HepG2 (cell line): ENCODE measurements around the gene UBE2E1. TPM values are rescaled to one million over a fixed set of nuclear protein-coding genes. Genes with fewer than 3 reads are reported as not detected.
A peak's percentile ranks its signal among the peaks of the same experiment; 100 is the strongest.

Source experiments
- ATAC-seq: fragments of 200-7000 bp; cut with Tn5 transposase; 3 replicates; pipeline ENCODE4 v1.9.1; 2020; ENCODE audit warnings: mild to moderate bottlenecking, moderate library complexity
- BruUV-seq: library from RNA; stranded (reverse); fragments of 400-500 nt; replicated peaks from 2 replicates; lab custom pipeline; 2021; lab: Mats Ljungman, UMichigan
- CTCF ChIA-PET: fragments of 300-600 bp; formaldehyde crosslinking; extraction: SDS; loops from one replicate; lab custom pipeline; 2021; ENCODE audit warnings: low total read pairs, inconsistent platforms, low intra/inter-chr PET ratio; lab: Yijun Ruan, JAX
- POLR2A ChIA-PET: fragments of 350-600 bp; sonication (Branson Sonifier 250); formaldehyde crosslinking; loops from one replicate; lab custom pipeline; 2020; ENCODE audit warnings: antibody characterized with exemption, inconsistent platforms; lab: Yijun Ruan, JAX
- DNase-seq: peaks from one replicate; pipeline ENCODE4 v3.0.0-alpha.2; 2015; ENCODE audit warnings: low spot score
- FAIRE-seq: peaks from 3 replicates; lab custom pipeline; 2011; peaks lifted over from hg19 to GRCh38; lab: Jason Lieb, UNC
- H2AFZ ChIP-seq: one replicate; pipeline ENCODE4 v1.6.1; 2011; ENCODE audit warnings: low read length, inconsistent platforms
- H3K27ac ChIP-seq: fragments of 300-600 bp; 3 replicates; pipeline ENCODE4 v1.8.0; 2011; ENCODE audit warnings: mixed run types, mild to moderate bottlenecking, mixed read lengths, low read length, inconsistent platforms; ENCODE audit not compliant: insufficient read depth; ENCODE audit errors: extremely low read length
- H3K27me3 ChIP-seq, 2 experiments: fragments of 200-600 bp in 1 of 2; 2 replicates in 1 of 2; 3 replicates in 1 of 2; pipeline versions ENCODE4 v1.6.0 to v1.8.0; 2011; ENCODE audit warnings: low read length in 2 of 2, mild to moderate bottlenecking in 2 of 2, moderate library complexity in 2 of 2, inconsistent platforms in 1 of 2; ENCODE audit not compliant: insufficient read depth in 2 of 2, control insufficient read depth in 1 of 2
- H3K36me3 ChIP-seq, 2 experiments: fragments of 200-600 bp in 1 of 2; replicated peaks in 1 of 2; 2 replicates in 1 of 2; 3 replicates in 1 of 2; pipeline versions ENCODE4 v1.5.1 to v1.8.0; 2011; ENCODE audit warnings: low read length in 2 of 2, inconsistent platforms in 1 of 2; ENCODE audit not compliant: insufficient read depth in 2 of 2, control insufficient read depth in 1 of 2
- H3K4me1 ChIP-seq: 2 replicates; pipeline ENCODE4 v1.5.1; 2012; ENCODE audit warnings: low read length, inconsistent platforms; ENCODE audit not compliant: insufficient read depth
- H3K4me2 ChIP-seq: 2 replicates; pipeline ENCODE4 v1.6.0; 2011; ENCODE audit warnings: low read depth, low read length, inconsistent platforms
- H3K4me3 ChIP-seq, 3 experiments: fragments of 200-600 bp in 1 of 3; sonication (generic), shearing (Covaris generic) in 1 of 3; replicated peaks in 1 of 3; 2 replicates each; pipeline ENCODE4 v1.5.1; 2011 to 2016; ENCODE audit warnings: low read length in 3 of 3, inconsistent platforms in 2 of 3, low read depth in 2 of 3, mild to moderate bottlenecking in 2 of 3, control low read depth in 1 of 3, mixed read lengths in 1 of 3; ENCODE audit not compliant: insufficient read depth in 1 of 3
- H3K79me2 ChIP-seq: one replicate; pipeline ENCODE4 v1.6.1; 2011; ENCODE audit warnings: low read length, inconsistent platforms; ENCODE audit not compliant: insufficient read depth
- H3K9ac ChIP-seq: 2 replicates; pipeline ENCODE4 v1.6.0; 2011; ENCODE audit warnings: mild to moderate bottlenecking, low read depth, low read length, inconsistent platforms; ENCODE audit not compliant: insufficient read depth
- H3K9me3 ChIP-seq: 2 replicates; pipeline ENCODE4 v1.5.1; 2012; ENCODE audit warnings: mild to moderate bottlenecking, low read length
- H4K20me1 ChIP-seq: 2 replicates; pipeline ENCODE4 v1.6.0; 2011; ENCODE audit warnings: inconsistent platforms, mild to moderate bottlenecking, low read length, moderate library complexity; ENCODE audit not compliant: insufficient read depth
- CEBPB ChIP-seq: IDR thresholded peaks from 2 replicates; pipeline ENCODE4 v1.6.1; 2011; ENCODE audit warnings: low read depth, low read length, improper control_type of control experiment, borderline replicate concordance
- DPF2 ChIP-seq: sonication (generic); formaldehyde crosslinking; IDR thresholded peaks from 2 replicates; pipeline ENCODE4 v1.4.0; 2020; ENCODE audit warnings: mild to moderate bottlenecking, low read depth, missing genetic modification reagents, borderline replicate concordance
- STAT5B ChIP-seq: sonication (generic); formaldehyde crosslinking; IDR thresholded peaks from 2 replicates; pipeline ENCODE4 v1.4.0; 2020; ENCODE audit warnings: missing genetic modification reagents
- ZNF629 ChIP-seq: sonication (generic); formaldehyde crosslinking; conservative IDR thresholded peaks from 2 replicates; pipeline ENCODE4 v1.5.0; 2020; ENCODE audit warnings: missing genetic modification reagents
- WGBS: methylation state at CpG from one replicate; pipeline ENCODE4 v1.1.6; 2017; ENCODE audit warnings: low lambda C conversion rate; 5-methylcytosine and 5-hydroxymethylcytosine counted together
- in situ Hi-C: cut with HindIII; loops from 2 replicates; pipeline ENCODE4 v1.10.0; 2017; ENCODE audit warnings: low pct_unique_long_range_greater_than_20kb; ENCODE audit not compliant: extremely low pct_ligation_motif_present
- intact Hi-C: fragments of 100-400 bp; cut with micrococcal nuclease; formaldehyde crosslinking; loops from one replicate; pipeline ENCODE4 v1.10.0; 2022; ENCODE audit not compliant: unreplicated experiment
- polyA plus RNA-seq, 8 experiments: library from polyadenylated mRNA; depleted of rRNA in 3 of 8; stranded (reverse) in 7 of 8; unstranded in 1 of 8; fragments of >200 nt; fragmentation: Illumina TruSeq in 4 of 8; extraction: Trizol in 4 of 8; gene quantifications; 2 replicates each; pipeline versions ENCODE4 v1.2.1 to v1.2.3, GENCODE V29; 2011 to 2016; ENCODE audit warnings: low read depth in 4 of 8, missing spikeins in 1 of 8, mixed read lengths in 1 of 8; ENCODE audit not compliant: insufficient read depth in 1 of 8
- total RNA-seq, 5 experiments: library from RNA; depleted of rRNA; stranded (reverse); fragments of >200 nt; fragmentation: Illumina TruSeq; extraction: Trizol; gene quantifications; 2 replicates each; pipeline ENCODE4 v1.2.3, GENCODE V29; 2016; ENCODE audit warnings: low read depth in 1 of 5
- TF ChIP-seq, protein P1 (sequence below): sonication (generic); formaldehyde crosslinking; IDR thresholded peaks from 2 replicates; pipeline ENCODE4 v1.5.0; 2020; ENCODE audit warnings: missing genetic modification reagents
- TF ChIP-seq, protein P2 (sequence below): sonication (generic); formaldehyde crosslinking; IDR thresholded peaks from 2 replicates; pipeline ENCODE4 v1.5.1; 2020; ENCODE audit warnings: missing genetic modification reagents, mild to moderate bottlenecking, borderline replicate concordance

Gene UBE2E1
- total and polyA plus RNA-seq, 2 of the 13 experiments (the other 11 are each of a cell fraction or from before 2014, with no cell fraction given), result 55.4 to 61.8 TPM

DNA sequence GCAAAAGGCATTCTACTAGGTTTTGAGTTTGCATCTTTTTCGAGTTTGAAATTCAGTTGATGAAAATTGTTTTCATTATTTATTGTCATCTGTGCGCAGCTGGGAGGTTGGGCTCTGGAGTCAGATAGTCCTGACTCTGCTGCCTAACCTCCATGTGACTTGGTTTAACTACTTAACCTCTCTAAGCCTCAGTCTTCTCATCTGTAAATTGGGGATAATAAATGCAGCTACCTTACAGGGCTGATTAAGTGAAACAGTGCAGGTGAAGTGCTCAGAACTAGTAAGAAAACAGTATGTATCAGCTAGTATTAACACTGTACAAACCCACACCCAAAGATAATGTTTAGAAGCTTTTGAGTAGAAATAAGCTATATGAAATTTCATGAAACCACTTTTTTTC is 14.1 kb upstream of the UBE2E1 start:
- Histone ChIP-seq H3K4me3 (no peak overlapping the region), H3K79me2 (no peaks in the 10 kb centered on the region)
- TF ChIP-seq, protein P1, sequence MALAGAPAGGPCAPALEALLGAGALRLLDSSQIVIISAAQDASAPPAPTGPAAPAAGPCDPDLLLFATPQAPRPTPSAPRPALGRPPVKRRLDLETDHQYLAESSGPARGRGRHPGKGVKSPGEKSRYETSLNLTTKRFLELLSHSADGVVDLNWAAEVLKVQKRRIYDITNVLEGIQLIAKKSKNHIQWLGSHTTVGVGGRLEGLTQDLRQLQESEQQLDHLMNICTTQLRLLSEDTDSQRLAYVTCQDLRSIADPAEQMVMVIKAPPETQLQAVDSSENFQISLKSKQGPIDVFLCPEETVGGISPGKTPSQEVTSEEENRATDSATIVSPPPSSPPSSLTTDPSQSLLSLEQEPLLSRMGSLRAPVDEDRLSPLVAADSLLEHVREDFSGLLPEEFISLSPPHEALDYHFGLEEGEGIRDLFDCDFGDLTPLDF, result no peak
- TF ChIP-seq, protein P2, sequence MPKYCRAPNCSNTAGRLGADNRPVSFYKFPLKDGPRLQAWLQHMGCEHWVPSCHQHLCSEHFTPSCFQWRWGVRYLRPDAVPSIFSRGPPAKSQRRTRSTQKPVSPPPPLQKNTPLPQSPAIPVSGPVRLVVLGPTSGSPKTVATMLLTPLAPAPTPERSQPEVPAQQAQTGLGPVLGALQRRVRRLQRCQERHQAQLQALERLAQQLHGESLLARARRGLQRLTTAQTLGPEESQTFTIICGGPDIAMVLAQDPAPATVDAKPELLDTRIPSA, result no peak
- TF ChIP-seq ZNF629 (CRISPR knock-in tag) (peak; percentile 70), STAT5B (no peak)
- TF ChIP-seq, all 625 proteins: peak for 1
- no peak for ATAC-seq
- FAIRE-seq, result no peak
- H3K4me2 ChIP-seq, result no peak overlapping the region
- intact Hi-C loops, result no loop called here
- no peak overlapping the region for H2AFZ ChIP-seq
- H3K27ac ChIP-seq, result no peak overlapping the region
- BruUV-seq, result no TSS peak
- DNase-seq, result no peak
- H3K9ac ChIP-seq, result no peak overlapping the region
- ChIA-PET POLR2A (no interaction called here), CTCF (no interaction called here)
- H3K9me3 ChIP-seq, result no peaks in the 10 kb centered on the region
- no peaks in the 10 kb centered on the region for H3K36me3 ChIP-seq
- 51% methylated on average over 2 of the region's 2 CpGs for WGBS
- peaks cover 0 to 13% of the 10 kb centered on the region in 2 experiments; a peak in 1 of 5 replicates for H3K27me3 ChIP-seq
- no peaks in the 10 kb centered on the region for H4K20me1 ChIP-seq
- in situ Hi-C loops, result no loop called here
- peaks cover 10% of the 10 kb centered on the region for H3K4me1 ChIP-seq

DNA sequence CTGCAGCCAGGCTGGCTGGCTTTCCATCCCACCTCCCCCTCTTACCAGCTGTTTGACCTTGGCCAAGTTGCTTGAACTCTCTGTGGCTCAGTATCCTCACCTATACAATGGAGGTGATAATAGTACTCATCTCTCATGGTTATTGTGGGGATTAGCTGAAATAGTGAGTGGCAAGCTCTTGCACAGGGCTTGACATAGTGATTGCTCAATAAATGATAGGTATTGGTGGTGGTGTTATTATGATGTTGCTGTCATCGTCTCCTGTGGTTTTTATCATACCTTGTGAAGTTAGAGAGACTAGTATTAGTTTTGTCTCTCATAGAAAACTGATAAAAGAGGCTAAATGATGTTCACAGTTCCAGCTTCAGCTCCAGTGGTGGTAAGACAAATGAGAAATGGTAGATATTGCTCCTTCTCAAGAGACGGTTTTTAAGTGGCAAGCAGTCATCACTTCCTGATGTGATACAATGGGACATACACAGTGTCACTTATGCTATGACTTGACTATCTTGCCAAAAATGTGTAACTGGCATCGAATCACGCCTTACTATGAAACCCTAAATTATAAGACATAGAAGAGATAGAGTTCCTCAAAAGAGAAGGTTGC is 12.1 kb upstream of the UBE2E1 start:
- H3K27me3 ChIP-seq, result peaks cover 0 to 15% of the 10 kb centered on the region in 2 experiments; a peak in 3 of 5 replicates
- POLR2A ChIA-PET, result no interaction called here
- no peak overlapping the region for H3K4me3 ChIP-seq
- H3K27ac ChIP-seq, result no peak overlapping the region
- CTCF ChIA-PET, result no interaction called here
- in situ Hi-C loops, result no loop called here
- no peak for FAIRE-seq
- no peak for ATAC-seq
- no TSS peak for BruUV-seq
- no peaks in the 10 kb centered on the region for H4K20me1 ChIP-seq
- H2AFZ ChIP-seq, result no peak overlapping the region
- no peaks in the 10 kb centered on the region for H3K9me3 ChIP-seq
- DNase-seq, result no peak
- no peaks in the 10 kb centered on the region for H3K36me3 ChIP-seq
- H3K9ac ChIP-seq, result no peak overlapping the region
- intact Hi-C loops, result no loop called here
- peak; percentile 44; the same call in 1 of the 2 replicates for TF ChIP-seq CEBPB
- no peak for TF ChIP-seq DPF2
- TF ChIP-seq, all 625 proteins: peak for 1
- Histone ChIP-seq H3K4me1 (peaks cover 10% of the 10 kb centered on the region), H3K4me2 (no peak overlapping the region), H3K79me2 (no peaks in the 10 kb centered on the region)
- 22% methylated on average over 4 of the region's 4 CpGs for WGBS
